Inflammatory macrophage treated with lipopolysaccharide for 4 hours (primary cell): Measurements from ENCODE around the gene CSGALNACT2.

Experiments
- DNase-seq: peaks from one replicate; pipeline ENCODE4 v3.0.0-alpha.2; 2020

The CSGALNACT2 gene

GRCh38 chr10:43190775-43191174, 52.5 kb downstream of the CSGALNACT2 start:
- no peak for DNase-seq

GRCh38 chr10:43192884-43193283, 54.6 kb downstream of the CSGALNACT2 start:
- no peak for DNase-seq

GRCh38 chr10:43193496-43194080, 55.3 kb downstream of the CSGALNACT2 start:
- DNase-seq, result no peak

DNA sequence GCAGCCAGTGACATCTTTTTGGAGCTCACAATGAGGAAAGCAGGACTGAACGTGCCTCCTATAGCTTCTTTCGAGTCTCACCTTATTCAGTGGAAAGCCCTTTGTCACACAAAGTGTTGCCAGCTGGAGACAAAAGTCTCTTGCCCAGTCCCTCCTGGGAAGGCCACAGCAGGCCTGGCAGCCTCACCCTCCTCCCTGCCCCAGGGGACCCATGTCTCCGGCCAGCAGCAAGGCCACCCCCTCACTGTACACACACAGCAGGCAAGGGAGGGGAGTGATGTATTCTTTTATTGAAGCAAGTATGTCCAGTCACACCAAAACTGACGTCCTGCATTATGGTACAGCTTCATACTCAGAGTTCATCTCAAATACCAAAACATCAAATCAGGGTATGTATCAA, 56.0 kb downstream of the CSGALNACT2 start:
- no peak for DNase-seq

DNA sequence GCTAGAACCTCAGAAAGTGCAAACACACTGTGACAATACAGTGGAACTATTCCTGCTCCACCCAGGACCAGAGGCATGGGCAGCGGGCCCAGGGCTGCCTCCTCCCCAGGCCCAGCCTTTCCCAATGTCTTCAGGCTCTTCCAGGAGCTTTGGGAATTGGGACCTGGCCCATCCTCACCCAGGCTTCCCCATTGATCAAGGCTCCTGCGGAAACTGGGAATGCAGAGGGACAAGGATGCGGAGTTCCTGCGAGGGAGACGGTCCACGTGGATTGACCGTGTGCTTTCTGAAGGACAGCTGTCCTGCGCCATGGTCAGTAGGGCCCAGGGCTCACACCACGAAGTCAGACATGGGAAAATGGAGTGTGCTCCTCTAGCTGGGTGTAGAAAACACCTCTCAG, 56.6 kb downstream of the CSGALNACT2 start:
- DNase-seq, result no peak

DNA sequence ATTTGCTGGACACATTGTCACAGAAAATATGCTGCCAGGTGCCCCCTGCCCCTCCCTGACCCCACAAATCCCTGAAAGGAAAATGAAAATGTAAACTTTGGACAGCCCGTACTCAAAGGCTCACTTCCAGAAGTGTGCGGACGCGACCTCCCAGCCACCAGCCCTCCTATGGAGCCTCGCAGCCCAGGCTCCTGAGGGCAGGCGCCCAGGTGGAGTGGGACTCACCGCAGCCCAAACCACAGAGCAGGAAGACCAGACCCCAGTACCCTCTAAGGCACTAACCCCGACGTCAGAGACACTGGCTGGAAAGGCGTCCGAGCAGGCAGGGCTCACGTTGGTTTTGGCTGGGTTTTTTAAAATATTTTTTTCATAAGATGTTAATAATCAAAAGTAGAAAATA, 57.3 kb downstream of the CSGALNACT2 start:
- DNase-seq, result no peak

GRCh38 chr10:43196131-43196980, 58.1 kb downstream of the CSGALNACT2 start:
- DNase-seq, result no peak

DNA sequence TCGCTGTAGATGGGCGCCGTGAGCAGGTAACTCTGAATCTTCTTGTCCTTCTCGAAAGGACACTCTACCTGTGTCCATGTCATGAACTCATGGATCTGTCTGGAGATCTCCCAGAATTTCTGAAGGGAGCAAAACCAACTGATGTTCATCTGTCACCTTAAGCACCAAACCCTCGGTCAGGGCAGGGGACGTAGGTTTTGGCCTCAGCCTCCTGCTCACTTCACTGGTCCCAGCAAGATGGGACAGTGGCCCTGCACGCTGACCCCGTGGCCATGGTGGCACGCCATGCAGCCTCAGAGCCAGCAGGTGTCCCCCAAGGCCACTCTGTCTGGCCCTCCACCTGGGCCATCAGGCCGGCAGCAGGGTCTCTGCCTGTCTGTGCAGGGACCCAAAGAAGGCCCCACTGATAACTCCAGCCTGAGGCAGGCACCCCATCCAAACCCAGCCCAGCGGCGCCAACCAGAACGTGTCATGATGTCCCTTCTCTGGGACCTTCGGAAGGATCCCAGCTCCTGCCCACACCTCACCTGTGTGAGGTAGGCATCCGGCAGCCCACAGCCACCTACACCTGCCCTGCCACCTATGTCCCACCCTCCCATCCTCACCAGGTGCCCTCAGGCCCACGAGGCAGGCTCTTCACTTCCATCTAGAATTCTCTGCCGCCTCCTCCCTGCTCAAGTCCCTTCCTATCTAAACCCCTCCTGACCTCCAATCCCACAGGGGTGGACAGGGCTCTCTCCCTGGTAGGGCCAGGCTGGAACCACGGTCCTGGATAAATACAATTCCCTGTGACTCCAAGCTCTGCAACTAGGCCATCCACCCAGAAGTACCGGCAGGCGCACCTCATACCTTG, 59.0 kb downstream of the CSGALNACT2 start:
- DNase-seq, result no peak

DNA sequence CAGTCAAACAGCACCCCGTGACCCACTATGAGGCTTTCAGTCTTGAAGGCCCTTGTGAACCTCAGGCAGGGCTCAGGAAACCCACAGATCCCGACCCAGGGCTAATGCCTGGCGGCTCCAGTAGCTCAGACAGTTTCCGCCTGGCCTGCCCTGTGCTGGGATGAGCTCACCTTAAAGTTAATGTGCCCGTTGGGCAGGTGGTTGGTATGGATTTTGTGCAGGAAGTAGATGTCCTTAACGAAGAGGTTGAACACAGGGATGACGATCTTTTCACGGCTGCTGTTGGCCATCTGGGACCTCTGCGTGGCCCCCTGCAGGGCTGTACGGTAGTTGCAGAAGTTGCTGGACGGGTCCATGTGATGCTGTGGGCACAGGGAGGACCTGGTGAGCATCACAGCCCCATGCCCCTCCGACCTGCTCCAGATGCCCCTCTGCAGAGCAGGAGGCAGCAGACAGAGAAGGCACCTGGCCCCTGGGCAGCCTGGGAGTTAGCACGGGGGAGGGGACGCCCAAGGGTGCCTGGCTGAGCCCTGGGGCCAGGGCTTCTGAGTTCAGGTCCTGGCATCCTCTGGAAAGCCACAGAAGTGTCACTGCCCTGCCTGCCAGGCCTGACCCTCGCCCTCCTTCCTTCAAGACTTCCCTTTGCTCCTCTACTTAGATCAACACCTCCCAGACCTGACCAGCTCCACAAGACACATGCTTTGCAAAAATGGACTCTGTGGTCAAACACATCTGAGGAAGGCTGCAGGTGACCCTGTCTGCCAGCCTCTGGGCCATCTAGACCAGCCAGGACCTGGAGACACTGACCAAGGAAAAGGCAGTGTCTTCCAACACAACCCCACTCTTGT, 59.8 kb downstream of the CSGALNACT2 start:
- DNase-seq, result peak; percentile 43

DNA sequence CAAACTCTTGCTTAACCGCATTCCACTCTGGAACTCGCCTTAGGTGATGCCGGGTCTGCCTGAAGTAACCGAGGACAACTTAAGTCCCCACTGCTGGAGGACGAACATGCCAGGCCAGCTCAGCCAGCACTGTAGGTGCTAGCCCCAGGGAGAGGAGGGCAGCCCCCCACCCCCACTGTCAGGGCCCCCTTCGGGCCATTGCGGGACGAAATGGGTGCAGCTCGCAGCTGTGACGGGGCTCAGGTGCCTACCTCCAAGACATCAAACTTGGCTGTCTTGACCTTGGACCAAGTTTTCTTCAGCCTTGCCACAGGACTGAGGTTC, 60.4 kb downstream of the CSGALNACT2 start:
- no peak for DNase-seq

DNA sequence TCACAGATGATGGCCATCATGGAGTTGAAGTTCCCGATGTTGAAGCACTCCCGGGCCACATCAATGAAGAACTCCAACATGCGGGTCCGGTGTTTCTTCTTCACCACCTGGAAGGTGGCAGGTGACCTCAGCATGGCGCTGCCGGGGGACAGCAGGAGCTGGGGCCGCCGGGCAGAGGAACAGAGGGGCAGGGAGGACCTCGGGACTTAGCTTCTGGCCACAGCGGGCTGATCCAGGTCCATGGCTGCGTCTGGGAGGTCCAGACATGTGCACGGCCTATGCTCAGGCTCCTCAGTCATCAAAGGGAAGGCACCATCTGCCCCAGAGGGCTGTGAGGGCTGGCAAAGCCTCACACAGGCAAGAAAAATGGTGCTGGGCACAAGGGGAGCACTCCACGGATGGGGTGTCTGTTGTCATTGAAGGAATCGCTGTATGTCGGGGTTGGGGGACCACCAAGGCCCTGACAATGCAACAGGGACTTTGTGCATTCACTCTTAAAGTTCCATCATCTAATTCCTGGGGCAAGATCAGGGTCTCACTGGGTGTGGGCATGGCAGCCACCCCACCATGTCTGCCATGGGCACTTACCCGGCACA, 60.9 kb downstream of the CSGALNACT2 start:
- DNase-seq, result no peak

DNA sequence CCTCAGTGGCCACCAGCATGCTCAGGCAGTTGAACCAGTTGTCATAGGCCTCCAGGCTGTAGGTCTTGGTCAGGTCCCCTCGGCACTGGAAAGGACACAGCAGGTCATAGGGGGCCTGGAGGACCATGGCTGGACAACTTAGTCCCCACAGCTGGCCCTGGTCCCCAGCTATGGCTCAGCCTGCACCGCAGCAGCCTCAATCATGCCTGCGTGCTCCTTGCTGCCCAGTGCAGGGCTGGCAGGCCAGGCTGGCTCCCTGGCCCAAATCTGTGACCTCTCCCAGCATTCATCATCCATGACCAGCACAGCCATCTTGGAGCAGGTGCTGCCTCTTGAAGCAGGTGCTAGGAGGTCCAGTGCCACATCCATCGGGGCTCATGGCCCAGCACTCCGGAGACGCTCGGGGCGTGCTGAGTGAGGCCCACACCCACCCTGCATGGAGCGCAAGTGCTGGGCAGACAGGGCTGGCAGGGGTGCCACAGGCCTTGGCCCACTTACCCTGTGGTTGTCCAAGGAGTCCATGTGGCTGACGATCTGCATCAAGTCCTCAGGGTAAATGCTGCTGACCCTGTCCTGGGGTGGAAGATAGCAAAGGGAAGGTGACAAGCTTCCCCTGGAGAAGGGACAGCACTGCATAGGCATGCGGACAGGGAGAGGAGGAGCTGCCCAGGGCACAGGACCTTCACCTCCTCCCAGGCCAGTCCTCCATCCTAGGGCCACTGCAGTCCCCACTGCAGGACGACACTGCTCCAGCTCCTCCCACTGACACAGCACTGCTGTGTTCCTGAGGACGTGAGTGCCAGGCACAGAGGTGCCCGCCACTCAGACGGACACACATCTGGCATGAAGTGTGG, 61.7 kb downstream of the CSGALNACT2 start:
- no peak for DNase-seq

- no peak for DNase-seq
Measured at GRCh38 chr10:43200538-43201390, 62.5 kb downstream of the CSGALNACT2 start.

DNA sequence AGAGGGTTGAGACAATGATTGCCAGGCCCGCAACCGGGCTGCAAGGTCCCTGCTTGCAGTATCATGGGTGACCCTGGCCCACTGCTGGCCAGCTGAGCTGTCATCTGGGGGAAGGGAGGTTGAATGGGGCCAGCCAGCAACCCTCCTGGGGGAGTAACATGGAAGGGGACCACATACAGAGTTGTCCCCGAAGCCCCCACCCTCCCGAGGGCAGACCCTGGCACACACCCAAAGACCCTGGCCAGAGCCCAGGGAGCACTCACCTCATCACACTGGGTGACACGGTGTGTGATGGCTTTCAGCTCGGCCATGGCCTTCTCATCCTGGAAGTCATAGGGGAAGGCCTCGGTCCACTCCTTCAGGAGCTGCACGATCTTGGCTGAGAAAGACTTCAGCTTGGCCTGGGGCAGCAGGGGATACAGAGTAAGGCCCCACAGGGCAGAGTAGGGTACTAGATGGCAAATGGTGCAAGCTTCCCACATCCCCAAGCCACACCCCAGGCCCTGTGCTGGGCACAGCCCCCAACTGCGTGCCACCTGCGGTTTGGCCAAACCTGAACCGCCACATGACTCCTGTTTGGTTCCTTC, 63.4 kb downstream of the CSGALNACT2 start:
- no peak for DNase-seq

- DNase-seq, result peak; percentile 59
Measured at GRCh38 chr10:43202224-43202656, 64.0 kb downstream of the CSGALNACT2 start.

DNA sequence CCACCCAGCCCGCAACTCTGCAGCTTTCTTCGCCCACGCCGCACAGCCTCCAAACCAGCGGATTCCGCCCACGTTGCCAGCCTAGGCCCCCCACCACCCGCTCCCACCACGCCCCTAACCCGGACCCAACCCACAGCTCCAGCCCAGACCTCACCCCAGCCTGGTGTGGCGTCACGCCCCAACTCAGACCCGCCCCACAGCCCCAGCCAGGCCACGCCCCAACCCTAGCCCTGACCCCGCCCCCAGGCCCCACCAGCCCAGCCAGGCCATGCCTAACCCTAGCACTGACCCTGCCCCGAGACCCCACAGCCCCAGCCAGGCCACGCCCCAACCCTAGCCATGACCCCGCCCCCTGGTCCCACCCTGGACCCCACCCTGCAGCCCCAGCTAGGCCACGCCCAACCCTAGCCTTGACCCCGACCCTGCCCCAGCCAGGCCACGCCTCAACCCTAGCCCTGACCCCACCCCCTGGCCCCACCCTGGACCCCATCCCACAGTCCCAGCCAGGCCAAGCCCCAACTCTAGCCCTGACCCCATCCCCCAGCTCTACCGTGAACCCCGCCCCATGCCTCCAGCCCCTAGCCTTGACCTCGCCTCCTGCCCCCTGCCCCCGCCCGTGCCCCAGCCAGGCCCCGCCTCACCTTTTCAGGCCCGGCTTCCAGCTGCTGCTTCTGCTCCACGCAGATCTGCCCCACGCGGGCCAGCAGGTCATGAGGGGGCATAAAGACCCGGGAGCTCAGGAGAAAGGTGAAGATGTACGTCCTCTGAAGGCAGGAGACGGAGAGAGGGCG, 64.6 kb downstream of the CSGALNACT2 start:
- no peak for DNase-seq

- peak; percentile 31 for DNase-seq
Measured at GRCh38 chr10:43203448-43204041, 65.3 kb downstream of the CSGALNACT2 start.
